GM23248 (cell line): ENCODE measurements around the gene NKAIN2. TPM values are rescaled to one million over a fixed set of nuclear protein-coding genes. Genes with fewer than 3 reads are reported as not detected.
"Not testable (repeated sequence)": the region's sequence is repeated elsewhere in the genome, so short reads cannot be mapped to it uniquely, and the experiment has no call there.

Source experiments
- DNase-seq: peaks from one replicate; pipeline ENCODE4 v3.0.0-alpha.2; 2015
- H2AFZ ChIP-seq: fragments of 200-600 bp; sonication (generic); 2 replicates; pipeline ENCODE4 v1.6.1; 2016; ENCODE audit warnings: antibody characterized with exemption
- H3F3A ChIP-seq: fragments of 200-600 bp; sonication (generic); 2 replicates; pipeline ENCODE4 v1.6.1; 2016; ENCODE audit warnings: mild to moderate bottlenecking, antibody characterized with exemption, mixed run types; ENCODE audit not compliant: insufficient read depth
- H3K27ac ChIP-seq: fragments of 200-600 bp; sonication (generic); 2 replicates; pipeline ENCODE4 v1.5.1; 2016; ENCODE audit warnings: mild to moderate bottlenecking
- H3K27me3 ChIP-seq: fragments of 200-600 bp; sonication (generic); replicated peaks from 2 replicates; pipeline ENCODE4 v1.6.1; 2016; ENCODE audit warnings: mild to moderate bottlenecking; ENCODE audit not compliant: insufficient read depth
- H3K36me3 ChIP-seq: fragments of 200-600 bp; sonication (generic); 2 replicates; pipeline ENCODE4 v1.6.1; 2016; ENCODE audit warnings: low read depth, mild to moderate bottlenecking
- H3K4me1 ChIP-seq: fragments of 200-600 bp; sonication (generic); 2 replicates; pipeline ENCODE4 v1.6.1; 2016; ENCODE audit warnings: mild to moderate bottlenecking; ENCODE audit not compliant: insufficient read depth
- H3K4me2 ChIP-seq: fragments of 200-600 bp; sonication (generic); one replicate; pipeline ENCODE4 v1.6.1; 2016; ENCODE audit warnings: mild to moderate bottlenecking; ENCODE audit not compliant: unreplicated experiment
- H3K4me3 ChIP-seq: fragments of 200-600 bp; sonication (generic); 2 replicates; pipeline ENCODE4 v1.5.1; 2016; ENCODE audit warnings: mild to moderate bottlenecking
- H3K79me2 ChIP-seq: fragments of 200-600 bp; sonication (generic); 2 replicates; pipeline ENCODE4 v1.6.1; 2016; ENCODE audit warnings: mild to moderate bottlenecking; ENCODE audit not compliant: insufficient read depth
- H3K9ac ChIP-seq: fragments of 200-600 bp; sonication (generic); 2 replicates; pipeline ENCODE4 v1.6.1; 2016; ENCODE audit warnings: mild to moderate bottlenecking
- H3K9me2 ChIP-seq: fragments of 200-600 bp; sonication (generic); 2 replicates; pipeline ENCODE4 v1.6.1; 2016; ENCODE audit warnings: mixed run types, mild to moderate bottlenecking, moderate library complexity; ENCODE audit not compliant: insufficient read depth
- H3K9me3 ChIP-seq: fragments of 200-600 bp; sonication (generic); one replicate; pipeline ENCODE4 v1.6.1; 2017; ENCODE audit warnings: low read depth
- H4K20me1 ChIP-seq: fragments of 200-600 bp; sonication (generic); 2 replicates; pipeline ENCODE4 v1.6.0; 2016; ENCODE audit not compliant: insufficient read depth
- EZH2 ChIP-seq: fragments of 200-600 bp; sonication (generic); IDR thresholded peaks from 2 replicates; pipeline ENCODE4 v1.6.1; 2018; ENCODE audit warnings: antibody characterized with exemption, mild to moderate bottlenecking; ENCODE audit not compliant: insufficient read depth, poor library complexity, severe bottlenecking
- EZH2phosphoT487 ChIP-seq: fragments of 200-600 bp; sonication (generic); IDR thresholded peaks from 2 replicates; pipeline ENCODE4 v1.6.1; 2018; ENCODE audit warnings: antibody characterized with exemption, moderate library complexity, mild to moderate bottlenecking, low read depth; ENCODE audit not compliant: insufficient read depth
- WGBS, 2 experiments: methylation state at CpG; one replicate each; pipeline ENCODE4 v1.1.6; 2015 to 2017; ENCODE audit warnings: low lambda C conversion rate in 2 of 2, low coverage in 1 of 2; ENCODE audit errors: missing lambda C conversion rate in 2 of 2; 5-methylcytosine and 5-hydroxymethylcytosine counted together
- in situ Hi-C: fragments of 300-500 bp; cut with MboI; formaldehyde crosslinking; loops from 2 replicates; pipeline ENCODE4 v1.15.0; 2020
- polyA plus RNA-seq: library from polyadenylated mRNA; unstranded; fragments of >200 nt; fragmentation: Nextera tagmentation; extraction: Ambion mirVana; gene quantifications from 2 replicates; pipeline ENCODE4 v1.2.1, GENCODE V29; 2016
- total RNA-seq: library from RNA; depleted of rRNA; stranded (reverse); fragments of >200 nt; shearing (Covaris generic); gene quantifications from 2 replicates; pipeline ENCODE4 v1.2.3, GENCODE V29; 2014

The NKAIN2 gene
- total and polyA plus RNA-seq, 2 experiments from 2014 or later, result not detected

GRCh38 chr6:124148236-124148957 lies 344.7 kb downstream of the NKAIN2 start:
- no peaks in the 10 kb centered on the region for H3F3A ChIP-seq
- TF ChIP-seq EZH2 (no peak), EZH2phosphoT487 (no peak)
- in situ Hi-C loops, result no loop called here

GRCh38 chr6:124149646-124150045 lies 346.0 kb downstream of the NKAIN2 start:
- Histone ChIP-seq H3K4me3 (no peak overlapping the region), H3K27me3 (no peaks in the 10 kb centered on the region), H3K9ac (no peak overlapping the region), H4K20me1 (no peaks in the 10 kb centered on the region), H2AFZ (no peak overlapping the region), H3K4me1 (no peaks in the 10 kb centered on the region), H3K4me2 (no peak overlapping the region), H3K9me2 (no peaks in the 10 kb centered on the region), H3K79me2 (no peaks in the 10 kb centered on the region), H3F3A (no peaks in the 10 kb centered on the region), H3K27ac (no peak overlapping the region), H3K36me3 (no peaks in the 10 kb centered on the region), H3K9me3 (no peaks in the 10 kb centered on the region)
- in situ Hi-C loops, result no loop called here
- WGBS, 2 experiments, result 57 to 61% methylated on average over 4 of the region's 4 CpGs
- no peak for DNase-seq
- TF ChIP-seq EZH2phosphoT487 (no peak), EZH2 (no peak)

More at GRCh38 chr6:124148236-124148957, 344.7 kb downstream of the NKAIN2 start:
- no peaks in the 10 kb centered on the region for H3K27me3 ChIP-seq
- no peaks in the 10 kb centered on the region for H3K79me2 ChIP-seq
- 5 to 8% methylated on average over 2 of the region's 2 CpGs for WGBS, 2 experiments
- H3K36me3 ChIP-seq, result no peaks in the 10 kb centered on the region
- H3K4me2 ChIP-seq, result no peak overlapping the region
- H3K4me3 ChIP-seq, result no peak overlapping the region
- no peaks in the 10 kb centered on the region for H3K4me1 ChIP-seq
- no peak overlapping the region for H3K27ac ChIP-seq
- no peak overlapping the region for H2AFZ ChIP-seq
- H3K9me2 ChIP-seq, result no peaks in the 10 kb centered on the region
- no peaks in the 10 kb centered on the region for H3K9me3 ChIP-seq
- no peaks in the 10 kb centered on the region for H4K20me1 ChIP-seq
- DNase-seq, result no peak
- H3K9ac ChIP-seq, result no peak overlapping the region

GRCh38 chr6:124158024-124158423 lies 354.4 kb downstream of the NKAIN2 start:
- TF ChIP-seq EZH2phosphoT487, result no peak
- no peak for TF ChIP-seq EZH2
- Histone ChIP-seq H3K79me2 (no peaks in the 10 kb centered on the region), H3K27me3 (no peaks in the 10 kb centered on the region), H3K4me2 (no peak overlapping the region), H2AFZ (no peak overlapping the region), H3K4me3 (no peak overlapping the region), H3K9me3 (no peaks in the 10 kb centered on the region), H4K20me1 (no peaks in the 10 kb centered on the region), H3K9ac (no peak overlapping the region), H3K4me1 (no peaks in the 10 kb centered on the region), H3K9me2 (no peaks in the 10 kb centered on the region), H3K27ac (no peak overlapping the region), H3K36me3 (no peaks in the 10 kb centered on the region), H3F3A (no peaks in the 10 kb centered on the region)
- 11 to 14% methylated on average over 1 of the region's 1 CpG for WGBS, 2 experiments
- in situ Hi-C loops, result no loop called here
- DNase-seq, result no peak

- no peaks in the 10 kb centered on the region for H3K79me2 ChIP-seq
- TF ChIP-seq EZH2phosphoT487 (no peak), EZH2 (no peak)
Measured at GRCh38 chr6:124163676-124164075, 360.0 kb downstream of the NKAIN2 start.

GRCh38 chr6:124164343-124164742 lies 360.7 kb downstream of the NKAIN2 start:
- Histone ChIP-seq H3K4me3 (no peak overlapping the region), H3K9me3 (no peaks in the 10 kb centered on the region), H3K9ac (no peak overlapping the region), H3K9me2 (no peaks in the 10 kb centered on the region), H3K36me3 (no peaks in the 10 kb centered on the region), H3F3A (no peaks in the 10 kb centered on the region), H3K79me2 (no peaks in the 10 kb centered on the region), H3K27me3 (no peaks in the 10 kb centered on the region), H3K27ac (no peak overlapping the region), H4K20me1 (no peaks in the 10 kb centered on the region), H3K4me2 (no peak overlapping the region), H3K4me1 (no peaks in the 10 kb centered on the region), H2AFZ (no peak overlapping the region)
- TF ChIP-seq EZH2, result no peak
- TF ChIP-seq EZH2phosphoT487, result no peak
- 25 to 26% methylated on average over 7 of the region's 7 CpGs for WGBS, 2 experiments
- DNase-seq, result no peak
- in situ Hi-C loops, result no loop called here

More at GRCh38 chr6:124163676-124164075, 360.0 kb downstream of the NKAIN2 start:
- Histone ChIP-seq H3K9ac (no peak overlapping the region), H3K4me2 (no peak overlapping the region), H3K27ac (no peak overlapping the region), H4K20me1 (no peaks in the 10 kb centered on the region), H3F3A (no peaks in the 10 kb centered on the region), H3K4me3 (no peak overlapping the region), H3K36me3 (no peaks in the 10 kb centered on the region), H3K9me3 (no peaks in the 10 kb centered on the region), H3K9me2 (no peaks in the 10 kb centered on the region), H2AFZ (no peak overlapping the region), H3K27me3 (no peaks in the 10 kb centered on the region), H3K4me1 (no peaks in the 10 kb centered on the region)
- no peak for DNase-seq
- 6 to 14% methylated on average over 3 of the region's 3 CpGs for WGBS, 2 experiments
- in situ Hi-C loops, result no loop called here

GRCh38 chr6:124167249-124167648 lies 363.6 kb downstream of the NKAIN2 start:
- H3K79me2 ChIP-seq, H3K9ac ChIP-seq, DNase-seq, H3K9me2 ChIP-seq, in situ Hi-C loops, H2AFZ ChIP-seq, H3F3A ChIP-seq, H3K36me3 ChIP-seq, H4K20me1 ChIP-seq, H3K27me3 ChIP-seq, H3K4me1 ChIP-seq, H3K4me3 ChIP-seq, H3K27ac ChIP-seq, H3K9me3 ChIP-seq, H3K4me2 ChIP-seq: not testable (repeated sequence)
- WGBS, 2 experiments, result 18 to 46% methylated on average over 1 of the region's 1 CpG
